Esophagus squamous epithelium (tissue), 4 donors: ENCODE data around the gene TMEM74B.

ENCODE experiments used
- POLR2A ChIP-seq, 4 donors: fragments of 450-650 bp; IDR thresholded peaks; one replicate each; pipeline ENCODE4 v1.6.1; 2017; ENCODE audit warnings: antibody characterized with exemption in 4 of 4, mild to moderate bottlenecking in 4 of 4, moderate library complexity in 3 of 4
- TF ChIP-seq, protein P1 (sequence below), 6 experiments: fragments of 450-650 bp in 4 of 6; fragments of 200-600 bp in 2 of 6; sonication (generic) in 2 of 6; IDR thresholded peaks; one replicate each; pipeline ENCODE4 v1.5.1; 2016 to 2019; ENCODE audit warnings: antibody characterized with exemption in 6 of 6, mild to moderate bottlenecking in 4 of 6, moderate library complexity in 4 of 6

DNA sequence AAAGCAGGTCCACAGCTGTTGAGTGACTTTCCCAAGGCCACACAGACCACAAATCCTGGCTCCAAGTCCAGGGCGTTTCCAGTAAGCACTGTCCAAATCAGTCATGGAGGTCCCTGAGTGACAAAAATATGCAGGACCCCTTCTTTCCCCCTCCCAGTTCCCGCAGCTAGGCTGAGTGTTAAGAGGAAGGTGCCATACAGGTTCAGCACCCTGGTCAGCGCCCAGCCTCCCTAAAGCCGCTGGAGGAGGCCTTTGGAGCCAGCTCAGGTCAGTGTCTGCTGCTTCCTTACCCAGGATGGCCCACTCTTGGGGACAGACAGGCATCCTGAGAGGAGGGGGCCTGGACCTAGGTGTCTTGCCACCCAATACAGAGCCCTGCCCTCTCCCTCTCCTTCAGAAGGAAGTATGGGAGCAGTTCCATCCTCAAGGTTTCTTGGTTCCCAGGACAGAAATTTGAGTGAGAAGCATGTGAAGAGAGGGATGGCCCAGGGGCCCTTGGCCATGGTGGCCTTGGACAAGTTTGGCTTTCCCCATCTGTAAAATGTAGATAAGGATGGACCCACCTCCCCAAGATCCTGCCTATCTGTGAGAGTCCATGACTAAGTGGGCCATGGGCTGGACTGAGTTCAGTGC, 13.2 kb downstream of the TMEM74B start:
- TF ChIP-seq, protein P1, sequence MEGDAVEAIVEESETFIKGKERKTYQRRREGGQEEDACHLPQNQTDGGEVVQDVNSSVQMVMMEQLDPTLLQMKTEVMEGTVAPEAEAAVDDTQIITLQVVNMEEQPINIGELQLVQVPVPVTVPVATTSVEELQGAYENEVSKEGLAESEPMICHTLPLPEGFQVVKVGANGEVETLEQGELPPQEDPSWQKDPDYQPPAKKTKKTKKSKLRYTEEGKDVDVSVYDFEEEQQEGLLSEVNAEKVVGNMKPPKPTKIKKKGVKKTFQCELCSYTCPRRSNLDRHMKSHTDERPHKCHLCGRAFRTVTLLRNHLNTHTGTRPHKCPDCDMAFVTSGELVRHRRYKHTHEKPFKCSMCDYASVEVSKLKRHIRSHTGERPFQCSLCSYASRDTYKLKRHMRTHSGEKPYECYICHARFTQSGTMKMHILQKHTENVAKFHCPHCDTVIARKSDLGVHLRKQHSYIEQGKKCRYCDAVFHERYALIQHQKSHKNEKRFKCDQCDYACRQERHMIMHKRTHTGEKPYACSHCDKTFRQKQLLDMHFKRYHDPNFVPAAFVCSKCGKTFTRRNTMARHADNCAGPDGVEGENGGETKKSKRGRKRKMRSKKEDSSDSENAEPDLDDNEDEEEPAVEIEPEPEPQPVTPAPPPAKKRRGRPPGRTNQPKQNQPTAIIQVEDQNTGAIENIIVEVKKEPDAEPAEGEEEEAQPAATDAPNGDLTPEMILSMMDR (IDR thresholded peaks at IDR 0.05) = no peak
- TF ChIP-seq POLR2A (IDR thresholded peaks at IDR 0.05) = no peak
